Kidney epithelial cell (primary cell): Measurements from ENCODE around the gene HACL1. TPM values are rescaled to one million over a fixed set of nuclear protein-coding genes. Genes with fewer than 3 reads are reported as not detected.

Experiments used
- total RNA-seq: library from RNA; depleted of rRNA; stranded (reverse); fragments of >200 nt; gene quantifications from 2 replicates; pipeline ENCODE4 v1.2.3, GENCODE V29; 2015

Gene HACL1
- total RNA-seq, 1 donor from 2014 or later, result 19.8 TPM

Other genes with a start within 250 kb of the HACL1 start
- gene METTL6, start 174.0 kb downstream of the HACL1 start, total RNA-seq, result 26.1 and 31.6 TPM in 2 replicates
- gene EAF1, start 174.0 kb downstream of the HACL1 start, total RNA-seq, result 33.1 and 35.8 TPM in 2 replicates
- gene COLQ, start 79.9 kb downstream of the HACL1 start, total RNA-seq, result 0.13 and 0.41 TPM in 2 replicates
- 15.3 and 17.0 TPM in 2 replicates for gene BTD, start 176 bp upstream of the HACL1 start, total RNA-seq
- gene ANKRD28, start 196.4 kb upstream of the HACL1 start, total RNA-seq, result 27.4 and 28.4 TPM in 2 replicates